Neural cell (in vitro differentiated cells): ENCODE data around the gene FANCI. TPM values are rescaled to one million over a fixed set of nuclear protein-coding genes. Genes with fewer than 3 reads are reported as not detected.

Experiments
- H2AFZ ChIP-seq: fragments of 200-600, 300-800 bp; sonication (generic), shearing (Covaris generic); 2 replicates; pipeline ENCODE4 v1.6.0; 2014; ENCODE audit warnings: low read depth, mild to moderate bottlenecking, antibody characterized with exemption, low read length, moderate library complexity
- H3F3A ChIP-seq: fragments of 200-600 bp; shearing (Covaris generic); 2 replicates; pipeline ENCODE4 v1.6.1; 2016; ENCODE audit warnings: mild to moderate bottlenecking, moderate library complexity, mixed read lengths, antibody characterized with exemption, low read length; ENCODE audit not compliant: insufficient read depth, poor library complexity, severe bottlenecking
- H3K27ac ChIP-seq: fragments of 200-600, 300-800 bp; sonication (generic), shearing (Covaris generic); 2 replicates; pipeline ENCODE4 v1.5.1; 2014; ENCODE audit warnings: mild to moderate bottlenecking, low read length, moderate library complexity
- H3K27me3 ChIP-seq: fragments of 300-800, 200-600 bp; sonication (generic), shearing (Covaris generic); 2 replicates; pipeline ENCODE4 v1.6.0; 2014; ENCODE audit warnings: mild to moderate bottlenecking, low read depth, low read length, moderate library complexity; ENCODE audit not compliant: insufficient read depth
- H3K36me3 ChIP-seq: fragments of 300-800, 200-600 bp; sonication (generic), shearing (Covaris generic); 2 replicates; pipeline ENCODE4 v1.5.1; 2014; ENCODE audit warnings: mild to moderate bottlenecking, antibody characterized with exemption, low read length, moderate library complexity; ENCODE audit not compliant: insufficient read depth
- H3K4me2 ChIP-seq: fragments of 300-800, 200-600 bp; sonication (generic), shearing (Covaris generic); 2 replicates; pipeline ENCODE4 v1.6.0; 2014; ENCODE audit warnings: mild to moderate bottlenecking, low read length
- H3K4me3 ChIP-seq: fragments of 300-800, 200-600 bp; sonication (generic), shearing (Covaris generic); 2 replicates; pipeline ENCODE4 v1.5.1; 2014; ENCODE audit warnings: mild to moderate bottlenecking, low read length, moderate library complexity
- H3K79me2 ChIP-seq: fragments of 200-600 bp; shearing (Covaris generic); replicated peaks from 2 replicates; pipeline ENCODE4 v1.6.0; 2014; ENCODE audit warnings: mild to moderate bottlenecking, low read length, moderate library complexity; ENCODE audit not compliant: insufficient read depth
- H3K9ac ChIP-seq: fragments of 300-800, 200-600 bp; sonication (generic), shearing (Covaris generic); 2 replicates; pipeline ENCODE4 v1.6.1; 2016; ENCODE audit warnings: mild to moderate bottlenecking, low read length, mixed read lengths
- H3K9me2 ChIP-seq: fragments of 200-600 bp; shearing (Covaris generic); 2 replicates; pipeline ENCODE4 v1.6.1; 2016; ENCODE audit warnings: mild to moderate bottlenecking, low read length, mixed read lengths; ENCODE audit not compliant: insufficient read depth
- H3K9me3 ChIP-seq: fragments of 200-600, 300-800 bp; sonication (generic), shearing (Covaris generic); 2 replicates; pipeline ENCODE4 v1.6.1; 2016; ENCODE audit warnings: mild to moderate bottlenecking, mixed run types, low read length, moderate library complexity, mixed read lengths
- H4K20me1 ChIP-seq: fragments of 200-600 bp; shearing (Covaris generic); 2 replicates; pipeline ENCODE4 v1.6.1; 2016; ENCODE audit warnings: mild to moderate bottlenecking, mixed run types; ENCODE audit not compliant: insufficient read depth
- CTCF ChIP-seq: fragments of 450-650 bp; IDR thresholded peaks from 2 replicates; pipeline ENCODE4 v1.5.1; 2014; ENCODE audit warnings: antibody characterized with exemption, mild to moderate bottlenecking, moderate library complexity; ENCODE audit not compliant: poor library complexity, severe bottlenecking
- EP300 ChIP-seq: fragments of 450-650 bp; conservative IDR thresholded peaks from 2 replicates; pipeline ENCODE4 v1.6.1; 2014; ENCODE audit warnings: antibody characterized with exemption, mild to moderate bottlenecking, moderate library complexity; ENCODE audit not compliant: poor library complexity, severe bottlenecking
- EZH2 ChIP-seq: fragments of 200-600, 300-800 bp; shearing (Covaris generic), sonication (generic); IDR thresholded peaks from 2 replicates; pipeline ENCODE4 v1.6.1; 2014; ENCODE audit warnings: antibody characterized with exemption, low read length, borderline replicate concordance, mild to moderate bottlenecking; ENCODE audit not compliant: insufficient read depth, poor library complexity, severe bottlenecking
- MXI1 ChIP-seq: fragments of 450-650 bp; conservative IDR thresholded peaks from 2 replicates; pipeline ENCODE4 v1.6.1; 2014; ENCODE audit warnings: antibody characterized with exemption, mild to moderate bottlenecking; ENCODE audit not compliant: poor library complexity, severe bottlenecking
- POLR2AphosphoS5 ChIP-seq: IDR thresholded peaks from 2 replicates; pipeline ENCODE4 v1.6.1; 2012
- RAD21 ChIP-seq: fragments of 450-650 bp; conservative IDR thresholded peaks from 2 replicates; pipeline ENCODE4 v1.6.1; 2014; ENCODE audit warnings: antibody characterized with exemption, mild to moderate bottlenecking, moderate library complexity
- SMC3 ChIP-seq: fragments of 450-650 bp; conservative IDR thresholded peaks from 2 replicates; pipeline ENCODE4 v1.6.1; 2014; ENCODE audit warnings: antibody characterized with exemption, mild to moderate bottlenecking, moderate library complexity; ENCODE audit not compliant: poor library complexity
- TAF1 ChIP-seq: IDR thresholded peaks from 2 replicates; pipeline ENCODE4 v1.6.1; 2012; ENCODE audit warnings: low read depth
- polyA plus RNA-seq: library from polyadenylated mRNA; depleted of rRNA; stranded (reverse); fragments of >200 nt; gene quantifications from 2 replicates; pipeline ENCODE4 v1.2.3, GENCODE V29; 2014
- TF ChIP-seq, protein P1 (sequence below): IDR thresholded peaks from 2 replicates; pipeline ENCODE4 v1.6.1; 2012; ENCODE audit warnings: borderline replicate concordance

Gene FANCI
- polyA plus RNA-seq, 1 donor from 2014 or later = 5.4 TPM

- Histone ChIP-seq H3K36me3 (no peaks in the 10 kb centered on the region), H3K4me3 (no peak overlapping the region), H3K4me2 (no peak overlapping the region), H3K9me2 (no peaks in the 10 kb centered on the region), H3K27me3 (no peaks in the 10 kb centered on the region), H4K20me1 (no peaks in the 10 kb centered on the region), H3K9me3 (no peaks in the 10 kb centered on the region), H3F3A (no peaks in the 10 kb centered on the region), H3K27ac (no peak overlapping the region), H3K79me2 (no peaks in the 10 kb centered on the region), H2AFZ (no peak overlapping the region), H3K9ac (no peak overlapping the region)
- TF ChIP-seq CTCF (no peak), TAF1 (no peak), EP300 (no peak), EZH2 (no peak), POLR2AphosphoS5 (no peak), SMC3 (no peak)
- TF ChIP-seq, protein P1, sequence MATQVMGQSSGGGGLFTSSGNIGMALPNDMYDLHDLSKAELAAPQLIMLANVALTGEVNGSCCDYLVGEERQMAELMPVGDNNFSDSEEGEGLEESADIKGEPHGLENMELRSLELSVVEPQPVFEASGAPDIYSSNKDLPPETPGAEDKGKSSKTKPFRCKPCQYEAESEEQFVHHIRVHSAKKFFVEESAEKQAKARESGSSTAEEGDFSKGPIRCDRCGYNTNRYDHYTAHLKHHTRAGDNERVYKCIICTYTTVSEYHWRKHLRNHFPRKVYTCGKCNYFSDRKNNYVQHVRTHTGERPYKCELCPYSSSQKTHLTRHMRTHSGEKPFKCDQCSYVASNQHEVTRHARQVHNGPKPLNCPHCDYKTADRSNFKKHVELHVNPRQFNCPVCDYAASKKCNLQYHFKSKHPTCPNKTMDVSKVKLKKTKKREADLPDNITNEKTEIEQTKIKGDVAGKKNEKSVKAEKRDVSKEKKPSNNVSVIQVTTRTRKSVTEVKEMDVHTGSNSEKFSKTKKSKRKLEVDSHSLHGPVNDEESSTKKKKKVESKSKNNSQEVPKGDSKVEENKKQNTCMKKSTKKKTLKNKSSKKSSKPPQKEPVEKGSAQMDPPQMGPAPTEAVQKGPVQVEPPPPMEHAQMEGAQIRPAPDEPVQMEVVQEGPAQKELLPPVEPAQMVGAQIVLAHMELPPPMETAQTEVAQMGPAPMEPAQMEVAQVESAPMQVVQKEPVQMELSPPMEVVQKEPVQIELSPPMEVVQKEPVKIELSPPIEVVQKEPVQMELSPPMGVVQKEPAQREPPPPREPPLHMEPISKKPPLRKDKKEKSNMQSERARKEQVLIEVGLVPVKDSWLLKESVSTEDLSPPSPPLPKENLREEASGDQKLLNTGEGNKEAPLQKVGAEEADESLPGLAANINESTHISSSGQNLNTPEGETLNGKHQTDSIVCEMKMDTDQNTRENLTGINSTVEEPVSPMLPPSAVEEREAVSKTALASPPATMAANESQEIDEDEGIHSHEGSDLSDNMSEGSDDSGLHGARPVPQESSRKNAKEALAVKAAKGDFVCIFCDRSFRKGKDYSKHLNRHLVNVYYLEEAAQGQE = no peak
These were observed 43.6 kb upstream of the FANCI start for GRCh38 chr15:89200182-89200581.

- no peaks in the 10 kb centered on the region for H3K79me2 ChIP-seq
- no peak overlapping the region for H3K4me2 ChIP-seq
- no peak overlapping the region for H3K27ac ChIP-seq
- TF ChIP-seq POLR2AphosphoS5 (no peak), EZH2 (no peak), MXI1 (no peak), RAD21 (no peak), SMC3 (no peak), TAF1 (no peak), EP300 (no peak), CTCF (no peak)
- TF ChIP-seq, protein P1 = no peak
- no peaks in the 10 kb centered on the region for H3K9me2 ChIP-seq
- no peaks in the 10 kb centered on the region for H3K36me3 ChIP-seq
- H3K4me3 ChIP-seq = no peak overlapping the region
- H3F3A ChIP-seq = no peaks in the 10 kb centered on the region
- H4K20me1 ChIP-seq = no peaks in the 10 kb centered on the region
- H2AFZ ChIP-seq = no peak overlapping the region
- no peaks in the 10 kb centered on the region for H3K9me3 ChIP-seq
- H3K9ac ChIP-seq = no peak overlapping the region
- no peaks in the 10 kb centered on the region for H3K27me3 ChIP-seq
These were observed 42.2 kb upstream of the FANCI start for GRCh38 chr15:89201465-89202005.
